Measurements from ENCODE around the gene FAM3A.
"Not testable (repeated sequence)": the region's sequence is repeated elsewhere in the genome, so short reads cannot be mapped to it uniquely, and the experiment has no call there.

The FAM3A gene, protein sequence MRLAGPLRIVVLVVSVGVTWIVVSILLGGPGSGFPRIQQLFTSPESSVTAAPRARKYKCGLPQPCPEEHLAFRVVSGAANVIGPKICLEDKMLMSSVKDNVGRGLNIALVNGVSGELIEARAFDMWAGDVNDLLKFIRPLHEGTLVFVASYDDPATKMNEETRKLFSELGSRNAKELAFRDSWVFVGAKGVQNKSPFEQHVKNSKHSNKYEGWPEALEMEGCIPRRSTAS

DNA sequence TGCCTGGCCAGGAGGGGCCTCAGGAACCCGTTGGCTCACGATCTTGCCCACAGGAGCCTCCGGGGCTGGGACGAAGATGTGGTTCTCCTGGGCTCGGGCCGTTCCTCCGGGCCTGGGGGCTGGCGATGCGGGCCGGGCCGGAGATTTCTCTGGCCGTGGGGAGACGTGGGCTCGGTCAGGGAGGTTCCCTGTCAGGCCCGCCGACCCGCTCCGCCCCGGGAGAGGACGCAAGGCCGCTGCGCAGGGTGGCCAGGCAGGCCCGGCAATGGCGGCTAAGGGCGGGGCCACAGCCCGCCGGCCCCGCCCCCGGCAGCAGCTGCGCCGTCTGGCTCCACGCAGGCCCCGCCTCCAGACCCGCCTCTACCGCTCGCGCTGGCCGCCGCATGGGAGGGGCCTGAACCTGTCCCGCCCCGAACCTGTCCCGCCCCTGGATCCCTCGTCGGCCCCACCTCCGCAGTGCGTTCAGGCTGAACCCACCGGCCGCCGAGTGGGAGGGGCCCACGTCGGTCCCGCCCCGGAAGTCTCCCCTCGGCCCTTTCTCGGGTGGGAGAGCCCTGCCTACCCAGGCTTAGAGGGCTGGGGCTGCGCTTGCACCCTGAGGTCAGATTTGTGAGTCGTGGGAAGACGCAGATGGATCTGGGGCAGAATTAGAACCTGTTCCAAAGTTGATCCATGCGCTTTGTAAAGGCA is at the start of gene FAM3A:
FAM3A (minus strand) TSS at position 267 of the 690 bp plus-strand sequence. CDS start 460 bp downstream, outside the sequence.
- DNase-seq, result peak; percentile 69

DNA sequence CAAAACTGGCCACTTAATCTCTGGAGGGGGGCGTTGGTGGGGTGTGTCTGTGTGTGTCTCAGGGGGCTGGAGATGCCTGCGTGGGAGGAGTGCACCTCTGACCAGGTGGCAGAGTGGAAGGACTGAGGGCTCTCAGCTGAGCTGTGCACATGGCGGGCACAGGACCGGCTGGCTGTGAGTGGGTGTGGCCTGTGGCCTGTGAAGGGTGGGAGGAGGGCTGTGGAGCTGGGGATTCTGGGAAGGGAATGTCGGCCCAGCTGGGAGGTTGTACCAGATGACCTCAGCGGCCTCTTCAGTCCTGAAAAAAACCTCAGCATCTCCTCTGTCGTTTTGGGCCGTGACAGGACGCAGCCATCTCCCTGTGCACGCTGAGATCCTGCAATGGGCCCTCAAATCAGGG is 46.3 kb upstream of the FAM3A start:
- not testable (repeated sequence) for DNase-seq

DNA sequence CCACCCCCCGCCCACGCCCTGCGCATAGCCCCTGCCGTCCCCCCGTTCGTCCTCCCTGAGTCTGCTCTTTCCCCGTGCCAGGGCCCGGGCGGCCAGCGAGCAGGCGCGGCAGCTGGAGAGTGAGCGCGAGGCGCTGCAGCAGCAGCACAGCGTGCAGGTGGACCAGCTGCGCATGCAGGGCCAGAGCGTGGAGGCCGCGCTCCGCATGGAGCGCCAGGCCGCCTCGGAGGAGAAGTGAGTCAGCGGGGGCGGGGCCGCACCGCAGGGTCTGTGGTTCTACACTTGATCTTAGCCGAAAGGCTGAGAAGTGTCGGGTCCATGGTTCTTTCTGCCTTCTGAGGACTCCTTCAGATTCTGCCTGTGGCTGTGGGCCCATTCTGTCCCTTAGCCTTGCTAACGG is 44.3 kb upstream of the FAM3A start:
- DNase-seq, result not testable (repeated sequence)

DNA sequence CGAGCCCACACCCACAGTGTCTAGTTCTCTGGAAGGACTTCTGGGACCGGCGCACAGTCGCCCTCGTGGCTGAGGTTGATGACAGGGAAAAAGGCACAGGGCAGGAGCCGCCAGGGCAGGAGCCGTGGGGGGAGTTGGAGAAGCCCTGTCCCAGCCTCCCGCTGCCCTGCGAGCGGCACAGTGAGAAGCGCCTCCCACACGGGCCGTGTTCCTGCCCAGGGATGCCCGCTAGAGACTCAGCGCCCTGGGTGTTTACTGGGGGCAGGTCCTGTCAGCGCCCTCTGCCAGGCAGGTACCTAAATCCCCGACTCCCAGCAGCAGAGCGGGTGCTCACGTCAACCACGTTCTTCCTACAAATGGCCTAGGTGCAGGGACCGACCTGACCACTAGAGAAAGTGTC is 42.9 kb upstream of the FAM3A start:
- not testable (repeated sequence) for DNase-seq

DNA sequence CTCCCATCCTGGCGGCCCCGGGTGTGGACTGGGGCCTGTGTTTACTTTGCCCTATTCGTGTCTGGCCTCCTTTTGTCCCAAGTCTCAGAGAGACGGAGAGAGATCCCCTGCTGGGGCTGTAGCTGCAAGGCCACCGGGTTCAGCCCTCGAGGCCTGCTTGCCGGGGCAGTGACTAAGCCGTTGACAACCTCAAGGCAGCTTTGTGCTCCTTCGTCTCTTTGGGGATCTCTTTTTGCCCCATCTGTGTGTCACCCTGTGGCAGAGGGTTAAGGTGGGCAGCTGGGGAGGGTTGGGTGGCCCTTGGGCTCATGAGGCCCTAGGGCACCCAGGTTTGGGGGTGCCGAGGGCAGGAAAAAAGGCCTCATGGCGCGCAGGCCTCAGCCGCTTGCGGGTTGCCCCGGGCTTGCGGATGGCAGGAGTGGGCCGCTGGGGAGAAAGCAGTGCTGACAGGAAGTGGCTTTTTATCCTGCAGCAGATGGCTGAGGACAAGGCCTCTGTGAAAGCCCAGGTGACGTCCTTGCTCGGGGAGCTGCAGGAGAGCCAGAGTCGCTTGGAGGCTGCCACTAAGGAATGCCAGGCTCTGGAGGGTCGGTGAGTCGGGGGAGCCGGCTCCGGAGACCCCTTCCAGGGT is 42.1 kb upstream of the FAM3A start:
- DNase-seq, result not testable (repeated sequence)

DNA sequence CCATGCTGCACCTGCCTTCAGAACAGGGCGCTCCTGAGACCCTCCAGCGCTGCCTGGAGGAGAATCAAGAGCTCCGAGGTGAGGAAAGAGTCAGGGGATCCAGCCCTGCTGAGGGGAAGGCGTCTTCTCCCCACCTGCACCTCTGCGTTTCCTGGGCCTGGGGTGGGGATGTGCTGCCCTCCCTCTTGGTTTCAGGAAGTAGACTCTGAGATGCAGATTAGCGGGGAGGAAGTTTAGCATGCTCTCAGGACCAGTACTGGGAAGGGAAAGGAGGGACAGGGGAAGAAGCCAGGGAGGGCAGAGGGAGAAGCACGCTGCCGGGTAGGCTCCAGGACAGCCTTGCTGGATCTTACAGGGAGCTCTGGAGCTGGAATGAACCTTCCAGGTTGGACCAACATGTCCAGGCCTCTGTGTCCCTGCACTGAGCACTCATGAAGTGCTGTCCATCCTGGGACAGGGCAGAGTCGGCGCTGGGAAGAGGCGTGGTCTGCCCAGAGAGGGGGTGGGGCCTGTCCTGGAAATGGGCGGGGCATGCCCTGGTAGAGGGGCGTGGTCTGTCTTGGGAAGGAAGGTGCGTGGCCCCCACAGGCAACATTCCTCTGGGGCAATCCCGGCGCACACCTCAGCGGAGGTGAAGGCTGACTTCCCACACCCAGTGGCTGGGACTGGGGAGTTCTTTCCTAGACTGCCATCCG is 36.2 kb upstream of the FAM3A start:
- not testable (repeated sequence) for DNase-seq

DNA sequence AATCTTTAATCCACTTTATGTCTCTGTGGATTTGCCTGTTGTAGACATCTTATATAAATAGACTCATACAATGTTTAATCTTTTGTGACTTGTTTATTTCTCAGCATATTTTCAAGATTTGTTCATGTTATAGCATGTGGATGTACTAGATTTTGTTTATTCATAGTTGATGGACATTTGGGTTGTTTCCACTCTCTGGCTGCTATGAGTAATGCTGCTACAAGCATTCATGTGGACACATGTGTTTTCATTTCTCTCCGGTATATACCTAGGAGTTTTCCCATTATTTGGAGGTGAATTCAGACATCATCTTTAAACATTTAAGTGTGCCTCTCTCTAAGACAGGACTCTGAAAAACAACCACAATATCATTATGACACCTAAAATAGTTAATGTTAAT is 33.7 kb upstream of the FAM3A start:
- DNase-seq, result no peak

DNA sequence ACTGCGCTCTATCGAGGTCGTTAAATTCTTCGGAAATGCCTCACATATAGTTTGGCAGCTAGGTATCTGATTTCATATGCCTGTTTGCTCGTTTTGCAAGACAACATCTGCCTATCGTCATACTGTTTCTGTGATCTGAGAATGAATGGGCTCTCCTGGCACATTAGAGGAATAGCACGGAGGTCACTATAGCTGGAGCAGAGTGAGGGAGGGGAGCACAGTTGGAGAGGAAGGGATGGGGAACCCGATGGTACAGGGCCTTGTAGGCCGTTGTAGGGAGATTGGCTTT is 31.9 kb upstream of the FAM3A start:
- DNase-seq, result no peak

DNA sequence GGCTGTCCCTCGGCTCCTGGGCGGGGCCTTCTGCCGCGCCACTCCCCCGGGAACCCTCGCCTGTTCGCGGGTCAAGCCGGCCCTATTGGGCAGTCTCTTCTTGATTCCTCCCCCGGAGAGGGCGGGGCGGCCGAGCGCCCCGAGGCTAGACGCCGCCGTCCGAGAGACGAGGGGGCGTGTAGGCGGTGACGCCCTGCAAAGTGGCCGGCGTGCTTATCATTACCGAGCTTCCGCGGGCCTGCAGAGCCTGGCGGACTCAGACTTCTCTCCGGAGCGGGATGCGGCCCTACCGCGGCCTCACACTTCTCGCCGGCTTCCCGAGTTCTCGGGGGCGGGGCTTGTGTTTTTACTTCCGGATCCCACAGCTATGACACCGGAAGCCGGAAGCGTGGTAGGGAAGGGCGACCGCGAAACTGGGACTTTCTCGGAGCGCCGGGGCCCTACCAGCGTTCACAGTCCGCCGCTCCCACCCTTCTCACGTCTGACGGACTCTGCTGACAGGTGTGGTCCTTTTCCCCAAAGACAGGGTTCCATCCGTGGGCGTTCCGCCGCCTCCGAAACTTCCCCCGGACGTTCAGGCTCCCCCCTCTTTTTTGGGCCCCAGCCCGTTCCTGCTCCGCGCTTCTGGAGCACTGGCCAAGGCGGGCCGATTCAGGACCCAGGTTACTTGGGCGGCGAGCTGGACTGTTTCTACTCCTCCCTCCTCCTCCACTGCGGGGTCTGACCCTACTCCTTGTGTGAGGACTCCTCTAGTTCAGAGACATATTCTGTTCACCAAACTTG is 31.4 kb upstream of the FAM3A start, which contains the start of gene IKBKG:
IKBKG (plus strand) TSS at position 376 of the 783 bp plus-strand sequence. CDS start 4,383 bp downstream, outside the sequence.
- peak; percentile 42 for DNase-seq

DNA sequence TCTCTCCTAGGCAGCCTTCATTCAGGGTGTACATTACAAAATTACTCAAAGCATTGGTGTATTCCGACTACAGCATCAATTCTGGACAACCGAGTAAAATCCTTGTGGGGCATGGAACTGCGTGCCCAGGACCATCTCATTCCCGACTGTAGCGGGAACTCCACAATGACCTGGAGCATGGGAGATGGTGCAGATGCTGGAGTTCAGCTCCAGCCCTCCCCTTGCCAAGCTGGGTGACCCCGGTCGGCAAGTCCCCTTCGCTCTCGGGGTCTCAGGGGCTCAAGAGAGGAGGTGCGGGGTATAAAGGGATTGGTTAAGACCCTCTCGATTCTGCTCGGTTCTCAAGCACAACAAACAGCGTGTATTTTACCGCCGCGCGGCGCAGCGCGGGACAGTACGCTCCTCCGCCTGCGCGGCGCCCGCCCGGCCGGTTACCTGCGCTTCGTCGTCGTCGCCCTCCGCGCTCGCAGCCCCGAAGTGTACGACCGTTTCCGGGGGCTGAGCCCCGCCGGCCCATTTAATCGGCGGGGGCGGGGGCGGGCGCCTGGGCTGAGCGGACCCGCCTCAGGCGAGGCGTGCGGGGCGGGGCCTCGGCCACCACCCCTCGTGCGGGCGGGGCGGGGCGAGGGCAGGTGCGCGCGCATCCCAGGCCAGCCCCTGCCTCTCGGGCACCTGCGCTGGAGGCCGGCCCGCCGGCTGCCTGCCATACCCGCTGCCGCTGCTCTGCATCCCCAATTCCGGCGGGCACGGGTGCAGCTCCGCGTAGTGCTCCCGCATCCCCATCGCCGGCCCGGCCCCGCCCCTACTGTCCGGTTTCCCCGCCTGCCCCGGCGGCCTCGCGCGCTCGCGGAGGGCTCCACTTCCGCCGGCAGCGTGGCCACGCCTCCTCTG is 30.6 kb upstream of the FAM3A start, which contains the start of gene G6PD:
G6PD (minus strand) TSS at position 493 of the 891 bp plus-strand sequence. CDS start 691 bp downstream, outside the sequence.
- DNase-seq, result no peak

DNA sequence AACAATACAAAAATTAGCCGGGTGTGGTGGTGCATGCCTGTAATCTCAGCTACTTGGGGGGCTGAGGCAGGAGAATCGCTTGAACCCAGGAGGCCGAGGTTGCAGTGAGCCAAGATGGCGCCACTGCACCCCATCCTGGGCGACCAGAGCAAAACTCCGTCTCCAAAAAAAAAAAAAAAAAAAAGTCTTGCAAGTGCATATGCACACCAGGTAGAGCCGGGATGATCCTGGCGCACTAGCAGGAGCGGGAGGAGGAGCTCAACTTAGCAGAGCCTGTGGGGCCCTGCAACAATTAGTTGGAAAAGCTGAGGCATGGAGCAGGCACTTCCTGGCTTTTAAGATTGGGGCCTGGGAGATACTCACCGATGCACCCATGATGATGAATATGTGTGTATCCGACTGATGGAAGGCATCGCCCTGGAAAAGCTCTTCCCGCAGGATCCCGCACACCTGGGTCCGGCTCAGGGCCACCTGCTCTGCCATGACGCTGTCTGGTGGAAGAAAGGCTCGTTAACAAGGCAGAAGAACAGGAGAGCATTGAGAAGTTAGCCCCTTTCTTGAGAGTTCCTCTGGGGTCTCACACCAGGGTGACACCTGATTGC is 29.7 kb upstream of the FAM3A start:
- DNase-seq, result no peak

DNA sequence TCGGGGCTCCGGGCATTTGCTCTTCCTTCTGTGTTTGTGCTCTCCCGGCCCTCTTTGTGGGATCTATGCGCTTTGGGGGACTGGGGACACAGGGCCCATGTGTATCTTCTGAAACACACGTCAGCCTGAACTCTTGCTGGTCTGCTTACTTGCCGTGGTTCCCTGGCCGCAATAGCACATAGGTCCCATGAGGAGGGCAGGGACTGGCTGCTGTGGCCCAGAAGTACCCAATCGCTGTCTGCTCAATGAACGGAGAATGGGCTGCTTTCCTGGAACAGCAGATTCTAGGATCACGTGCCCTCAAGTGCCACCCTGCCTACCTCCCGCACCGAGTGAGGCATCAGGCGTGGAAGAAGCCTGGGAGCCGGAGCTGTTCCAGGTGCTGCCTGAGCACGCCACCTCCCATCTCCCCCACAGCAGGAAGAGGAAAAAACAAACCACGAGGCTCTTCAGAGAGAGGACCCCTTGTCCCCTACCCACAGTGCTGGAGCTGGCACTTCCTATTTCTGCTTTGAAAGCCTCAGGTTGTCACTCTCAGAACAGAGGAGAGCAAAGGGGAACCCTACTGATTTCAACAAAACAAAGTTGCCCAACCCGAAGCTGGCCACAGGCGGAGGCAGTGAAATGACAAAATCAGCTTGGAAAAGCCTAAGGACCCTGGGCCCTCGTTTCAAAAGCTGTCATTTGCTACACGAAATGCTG is 26.8 kb upstream of the FAM3A start:
- DNase-seq, result no peak

DNA sequence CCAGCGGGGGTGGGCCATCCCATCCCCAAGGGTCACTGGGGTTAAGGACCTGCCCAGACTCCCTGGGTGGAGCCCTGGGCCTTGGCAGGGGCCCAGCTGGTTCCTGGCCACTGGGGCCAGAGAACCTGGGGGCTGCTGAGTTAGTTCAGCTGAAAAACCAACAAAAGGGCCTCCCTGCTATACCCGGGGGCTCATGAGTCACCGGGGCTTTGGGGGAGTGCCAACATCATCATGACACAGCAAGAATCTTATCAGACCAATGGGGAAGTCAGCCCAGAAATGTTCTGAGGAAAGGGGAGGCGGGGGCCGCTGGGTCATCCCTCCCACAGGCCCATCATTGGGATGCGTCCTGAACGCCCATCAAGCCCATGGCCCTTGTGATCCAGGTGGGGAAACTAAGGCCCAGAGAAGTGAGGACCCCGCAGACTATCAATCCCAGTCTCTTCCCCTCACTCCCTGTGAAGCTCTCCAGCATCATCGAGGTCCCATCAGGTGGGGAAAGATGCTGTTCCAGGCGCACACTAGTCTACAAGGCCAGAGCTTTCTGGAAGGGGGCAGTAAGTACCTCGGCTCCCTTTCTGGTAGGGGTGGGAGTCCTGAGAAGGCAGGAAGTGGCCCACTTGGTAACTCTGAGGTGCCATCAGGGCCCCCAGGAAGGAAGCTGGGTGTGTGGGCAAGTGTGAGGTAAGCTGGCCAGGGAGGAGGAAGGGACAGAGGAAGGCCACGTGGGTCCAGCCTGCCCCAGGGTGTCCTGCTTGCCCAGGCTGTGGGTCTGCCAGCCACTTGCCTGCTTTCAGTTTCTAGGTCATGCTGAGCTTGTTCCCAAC is 26.1 kb upstream of the FAM3A start:
- no peak for DNase-seq

DNA sequence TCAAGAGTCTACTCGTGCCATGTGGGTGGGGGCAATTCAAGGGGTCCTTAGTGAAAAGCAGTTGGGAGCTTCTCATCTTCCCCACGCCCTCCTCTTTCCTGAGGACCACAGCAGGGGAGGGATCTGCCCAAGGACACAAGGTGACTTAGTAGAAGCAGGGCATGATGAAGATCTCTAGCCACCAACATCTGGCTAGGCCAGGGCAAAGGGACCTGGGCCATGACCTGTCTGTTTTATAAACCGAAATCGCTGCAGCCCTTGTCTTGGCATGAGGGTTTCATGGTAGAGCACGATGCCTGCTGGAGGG is 25.5 kb upstream of the FAM3A start:
- no peak for DNase-seq

DNA sequence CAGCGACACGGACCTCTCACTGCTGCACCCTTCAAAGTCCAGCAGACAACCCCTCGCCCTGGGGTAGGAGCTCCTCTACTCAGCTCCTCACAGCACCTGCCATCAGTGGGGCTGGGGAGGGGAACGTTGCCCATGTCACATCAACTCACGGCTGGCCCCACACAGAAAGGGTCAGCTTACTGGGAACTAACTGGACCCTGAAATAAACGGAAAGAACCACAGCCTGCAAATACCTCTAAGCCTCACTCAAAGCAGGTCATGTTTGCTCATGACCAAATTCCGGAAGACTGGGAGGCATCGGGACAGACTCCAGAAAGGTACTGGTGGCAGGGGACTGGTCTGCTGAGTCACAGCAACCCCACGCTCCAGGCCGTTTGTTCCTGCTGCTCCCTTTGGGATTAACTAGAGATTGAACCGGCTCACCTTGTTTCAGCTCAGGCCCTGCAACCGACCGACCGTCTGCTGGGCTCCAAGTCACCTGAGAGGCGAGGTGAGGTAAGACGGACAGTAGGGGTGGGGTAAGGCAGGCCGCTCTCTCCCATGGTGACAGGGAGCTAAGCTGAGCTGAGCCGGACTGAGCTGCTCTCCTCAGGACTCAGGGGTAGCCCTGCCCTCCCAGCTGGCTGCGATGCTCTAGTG is 25.0 kb upstream of the FAM3A start:
- no peak for DNase-seq

DNA sequence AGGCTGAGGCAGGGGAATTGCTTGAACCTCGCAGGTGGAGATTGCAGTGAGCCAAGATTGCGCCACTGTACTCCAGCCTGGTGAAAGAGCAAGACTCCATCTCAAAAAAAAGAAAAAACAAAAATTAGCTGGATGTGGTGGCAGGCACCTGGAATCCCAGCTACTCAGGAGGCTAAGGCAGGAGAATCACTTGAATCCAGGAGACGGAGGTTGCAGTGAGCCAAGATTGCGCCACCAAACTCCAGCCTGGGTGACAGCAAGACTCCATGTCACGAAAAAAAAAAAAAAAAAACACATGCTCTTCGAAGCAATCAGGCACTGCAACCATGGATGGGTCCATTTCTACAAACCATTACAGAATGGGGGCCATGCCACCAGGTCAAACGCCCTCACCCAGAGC is 24.3 kb upstream of the FAM3A start:
- DNase-seq, result not testable (repeated sequence)

DNA sequence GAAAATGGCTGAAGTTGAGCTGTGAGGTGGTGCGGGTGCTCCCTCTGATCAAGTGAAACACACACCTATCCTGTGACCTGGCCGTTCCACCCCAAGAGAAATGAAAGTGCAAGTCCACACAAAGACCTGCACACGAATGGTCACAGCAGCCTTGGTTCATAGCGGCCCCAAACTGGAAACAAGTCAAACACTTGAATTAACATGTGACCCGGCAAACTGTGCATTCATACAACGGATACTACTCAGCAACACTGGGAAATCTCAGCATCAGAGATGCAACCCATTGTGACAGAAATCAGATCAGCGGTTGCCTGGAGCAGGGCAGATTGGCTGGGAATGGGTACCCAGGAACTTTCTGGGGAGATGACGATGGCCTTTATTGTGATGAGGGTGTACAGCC is 23.0 kb upstream of the FAM3A start:
- DNase-seq, result no peak

DNA sequence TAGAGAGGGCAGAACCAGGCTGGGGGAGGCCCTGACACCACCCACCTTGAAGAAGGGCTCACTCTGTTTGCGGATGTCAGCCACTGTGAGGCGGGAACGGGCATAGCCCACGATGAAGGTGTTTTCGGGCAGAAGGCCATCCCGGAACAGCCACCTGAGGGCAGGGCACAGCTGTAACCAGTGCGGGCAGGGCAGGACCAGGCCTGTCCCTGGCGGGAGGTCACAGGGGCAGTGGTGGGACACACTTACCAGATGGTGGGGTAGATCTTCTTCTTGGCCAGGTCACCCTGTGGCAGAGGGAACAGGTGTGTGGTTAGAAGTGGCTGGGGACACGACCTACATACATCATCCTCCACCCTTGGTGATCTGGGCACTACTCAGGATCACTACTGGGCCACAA is 19.9 kb upstream of the FAM3A start:
- DNase-seq, result no peak
